HG03558 (cell line): ENCODE results near the gene BNC2.
"Not testable (repeated sequence)": the region's sequence is repeated elsewhere in the genome, so short reads cannot be mapped to it uniquely, and the experiment has no call there.

Source experiments
- ATAC-seq: cut with Tn5 transposase; IDR thresholded peaks from one replicate; pipeline ENCODE4 v1.9.1; 2021; ENCODE audit warnings: moderate number of reproducible peaks; ENCODE audit not compliant: unreplicated experiment; ENCODE audit errors: extremely low read depth

BNC2 gene

GRCh38 chr9:16561121-16561520 is 309.3 kb downstream of the BNC2 start:
- ATAC-seq: no peak

GRCh38 chr9:16559418-16560188 is 310.9 kb downstream of the BNC2 start:
- ATAC-seq: no peak

DNA sequence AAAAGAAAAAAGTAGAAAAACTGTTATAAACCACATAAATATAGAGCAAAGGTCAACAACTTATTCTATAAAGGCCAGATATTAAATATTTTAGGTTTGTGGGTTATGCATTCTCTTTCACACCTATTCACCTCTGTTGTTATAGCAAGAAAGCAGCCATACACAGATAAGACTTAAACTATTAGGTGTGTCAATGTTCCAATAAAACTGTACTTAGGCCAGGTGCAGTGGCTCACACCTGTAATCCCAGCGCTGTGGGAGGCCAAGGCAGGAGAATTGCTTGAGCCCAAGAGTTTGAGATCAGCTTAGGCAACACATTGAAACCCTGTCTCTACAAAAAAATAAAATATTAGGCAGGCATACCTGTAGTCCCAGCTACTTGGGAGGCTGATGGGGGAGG is 314.7 kb downstream of the BNC2 start:
- no peak for ATAC-seq

DNA sequence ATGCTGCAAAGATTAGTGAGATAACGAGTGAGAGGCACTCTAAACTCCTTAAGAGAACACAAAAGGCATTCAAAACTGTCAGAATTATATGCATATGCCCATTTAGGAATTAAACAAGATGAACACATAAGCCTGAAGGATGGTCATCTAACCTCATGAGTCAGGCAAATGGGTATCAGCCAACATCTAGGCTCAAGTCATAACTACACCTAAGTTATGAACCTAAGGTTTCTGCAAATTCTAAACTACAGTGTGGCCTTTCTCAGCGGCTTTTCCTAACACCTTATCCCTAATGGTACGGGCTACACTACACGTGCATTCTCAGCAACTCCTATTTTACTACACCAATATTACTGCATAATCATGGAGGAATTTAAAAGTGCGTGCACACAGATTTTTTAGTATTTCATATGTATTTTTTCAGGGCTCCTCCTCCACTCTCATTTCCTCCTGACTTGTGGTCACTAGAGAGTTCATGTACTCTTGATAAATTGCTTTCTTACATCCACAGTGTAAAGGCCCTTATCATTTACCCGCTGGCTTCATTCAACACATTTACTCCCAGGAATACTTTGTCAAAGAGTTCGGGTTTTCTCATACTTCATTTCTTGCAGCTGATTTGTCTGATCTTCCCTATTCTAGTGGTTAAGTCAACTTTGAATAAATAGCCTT is 316.5 kb downstream of the BNC2 start:
- no peak for ATAC-seq

GRCh38 chr9:16552252-16552651 is 318.2 kb downstream of the BNC2 start:
- ATAC-seq: no peak

DNA sequence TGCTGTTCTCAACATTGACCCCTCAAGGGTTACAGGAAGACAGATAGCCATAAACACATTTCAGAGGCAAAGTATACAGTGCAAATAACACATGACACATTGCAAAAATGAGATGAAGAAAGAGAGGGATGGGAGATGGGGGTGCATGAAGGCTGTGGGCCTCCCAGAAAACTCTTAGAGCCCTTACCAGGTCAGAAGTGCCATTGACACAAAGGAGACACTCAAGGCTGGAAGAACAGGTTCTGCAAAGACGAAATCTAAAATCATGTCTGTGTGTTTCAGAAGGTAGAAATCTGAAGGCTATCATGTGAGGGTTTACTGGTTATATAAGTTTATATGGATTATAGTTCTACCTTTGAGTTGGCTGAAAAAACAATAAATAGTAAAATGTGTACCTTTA is 318.8 kb downstream of the BNC2 start:
- ATAC-seq: no peak

DNA sequence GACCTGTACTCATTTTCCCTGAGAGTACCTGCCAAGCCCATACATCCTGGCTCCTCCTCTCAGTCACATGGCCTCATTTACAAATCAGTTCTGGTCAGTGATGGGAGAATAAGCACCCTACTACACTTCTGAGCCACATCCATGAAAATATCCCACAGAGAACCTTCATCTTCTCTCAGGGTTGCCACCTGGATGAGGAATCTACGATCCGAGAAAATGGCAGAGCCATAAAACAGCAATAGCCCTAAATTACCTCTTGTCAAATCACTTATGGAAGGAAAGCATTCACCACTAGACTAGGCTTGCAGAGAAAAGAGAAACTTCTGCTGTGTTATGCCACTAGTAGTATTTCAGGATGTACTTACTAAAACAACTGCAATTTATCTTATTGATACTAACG is 324.8 kb downstream of the BNC2 start:
- no peak for ATAC-seq

GRCh38 chr9:16544842-16545241 is 325.6 kb downstream of the BNC2 start:
- no peak for ATAC-seq

DNA sequence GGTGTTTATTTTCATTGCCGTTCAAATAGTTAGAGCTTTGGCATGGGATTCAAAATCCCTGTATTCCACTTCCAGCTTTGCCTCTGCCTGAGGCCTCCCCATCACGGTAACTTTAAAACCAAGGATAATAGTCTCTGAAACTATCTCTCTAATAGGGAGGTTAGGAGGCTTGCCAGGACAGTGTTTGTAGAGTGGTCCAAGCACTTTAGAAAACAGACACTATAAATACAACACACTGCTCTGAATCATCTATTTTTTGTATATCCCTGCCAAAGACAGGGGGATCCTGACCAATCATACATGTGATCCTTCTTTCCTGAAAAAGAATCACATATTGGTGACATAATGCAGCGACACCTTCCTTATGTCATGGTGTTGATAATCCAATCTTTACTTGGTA is 326.8 kb downstream of the BNC2 start:
- no peak for ATAC-seq

DNA sequence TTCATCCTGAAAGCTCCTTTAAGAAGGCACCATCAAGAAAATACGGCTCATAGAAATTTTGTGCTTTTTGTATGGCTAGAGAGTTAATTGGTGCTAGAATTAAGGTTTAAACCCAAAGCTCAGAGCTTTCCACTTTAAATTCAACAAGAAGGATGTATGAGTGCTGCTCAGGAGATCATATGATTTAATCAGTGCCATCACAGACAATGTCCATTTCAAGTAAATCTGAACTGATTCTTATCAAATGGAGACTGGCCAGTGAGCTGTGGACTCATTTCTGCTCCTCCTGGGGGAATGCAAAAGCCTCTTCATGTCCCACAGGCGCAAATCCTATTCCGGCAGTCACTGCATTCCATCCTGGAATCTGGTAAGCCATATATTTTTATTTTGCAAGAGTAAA is 327.2 kb downstream of the BNC2 start:
- no peak for ATAC-seq

DNA sequence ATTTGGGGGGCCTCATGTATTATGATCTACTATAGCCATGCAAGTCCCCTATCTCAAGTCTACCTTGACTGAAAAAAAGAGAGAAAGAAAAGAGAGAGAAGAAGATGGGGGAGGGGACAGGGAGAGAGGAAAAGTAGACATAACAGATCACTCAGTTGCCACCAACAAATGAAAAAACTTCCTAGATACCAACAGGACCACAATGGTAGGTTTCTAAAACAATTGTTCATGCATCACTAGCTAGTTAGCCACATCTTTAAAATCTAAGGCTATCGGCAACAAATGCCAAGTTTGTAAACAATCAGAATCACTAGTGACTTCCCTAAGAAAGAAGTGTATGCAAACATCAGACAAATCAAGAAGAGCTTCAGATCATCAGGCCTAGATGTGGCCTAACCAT is 328.2 kb downstream of the BNC2 start:
- no peak for ATAC-seq

GRCh38 chr9:16540743-16541613 is 329.5 kb downstream of the BNC2 start:
- no peak for ATAC-seq

- not testable (repeated sequence) for ATAC-seq
Measured at GRCh38 chr9:16539626-16540025, 330.8 kb downstream of the BNC2 start.

DNA sequence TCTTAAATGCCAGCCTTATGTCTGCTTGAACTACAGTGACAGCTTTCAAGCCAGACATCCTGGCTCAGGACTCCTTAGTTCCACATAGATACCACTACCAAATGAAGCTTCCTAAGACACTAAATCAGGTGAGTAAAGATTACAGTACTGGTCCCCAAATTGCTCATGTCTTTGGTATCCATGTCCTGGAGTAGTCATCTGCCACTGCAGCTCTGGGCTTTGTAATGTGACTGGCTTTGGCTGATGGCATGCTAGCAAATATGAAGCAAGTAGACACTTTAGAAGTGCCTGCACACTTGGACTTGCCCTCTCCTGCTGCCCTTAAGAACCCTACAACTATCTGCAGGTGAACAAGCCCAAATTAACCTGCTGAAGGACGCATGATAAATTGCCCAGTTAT is 334.9 kb downstream of the BNC2 start:
- no peak for ATAC-seq

DNA sequence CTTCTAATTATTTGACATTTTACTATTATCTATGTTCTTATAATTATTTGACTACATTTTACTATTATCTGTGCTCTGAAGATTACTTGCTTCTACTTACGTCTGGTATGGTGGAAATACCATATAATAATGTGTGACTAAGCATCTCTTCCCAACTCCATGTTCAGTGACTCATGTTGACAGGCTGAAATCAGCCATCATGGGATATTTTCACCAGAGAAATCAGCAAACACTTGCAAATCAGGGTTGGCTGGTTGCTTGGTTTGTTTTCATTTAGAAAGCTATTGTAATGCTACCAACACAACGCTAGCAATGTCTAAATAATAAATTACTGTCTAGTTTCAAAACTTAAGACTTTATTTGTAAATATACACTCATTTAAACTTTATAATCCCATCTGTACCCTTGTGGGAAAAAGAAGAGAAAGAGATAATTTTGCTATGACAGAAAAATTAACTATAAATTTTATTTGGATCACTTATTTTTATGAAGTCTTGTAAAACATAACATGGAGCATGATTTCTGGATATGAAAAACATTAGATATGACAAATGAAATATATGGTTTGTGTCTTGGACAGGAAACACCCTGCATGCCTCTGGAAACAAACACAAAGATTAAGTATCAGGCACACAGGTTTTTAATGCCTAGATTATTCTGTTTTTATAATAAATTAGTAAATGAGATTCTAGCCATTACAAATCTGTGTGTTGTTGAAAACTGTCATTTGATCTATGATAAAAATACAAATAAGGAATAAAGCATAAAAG is 337.6 kb downstream of the BNC2 start:
- no peak for ATAC-seq

- no peak for ATAC-seq
Measured at GRCh38 chr9:16532272-16532671, 338.2 kb downstream of the BNC2 start.

DNA sequence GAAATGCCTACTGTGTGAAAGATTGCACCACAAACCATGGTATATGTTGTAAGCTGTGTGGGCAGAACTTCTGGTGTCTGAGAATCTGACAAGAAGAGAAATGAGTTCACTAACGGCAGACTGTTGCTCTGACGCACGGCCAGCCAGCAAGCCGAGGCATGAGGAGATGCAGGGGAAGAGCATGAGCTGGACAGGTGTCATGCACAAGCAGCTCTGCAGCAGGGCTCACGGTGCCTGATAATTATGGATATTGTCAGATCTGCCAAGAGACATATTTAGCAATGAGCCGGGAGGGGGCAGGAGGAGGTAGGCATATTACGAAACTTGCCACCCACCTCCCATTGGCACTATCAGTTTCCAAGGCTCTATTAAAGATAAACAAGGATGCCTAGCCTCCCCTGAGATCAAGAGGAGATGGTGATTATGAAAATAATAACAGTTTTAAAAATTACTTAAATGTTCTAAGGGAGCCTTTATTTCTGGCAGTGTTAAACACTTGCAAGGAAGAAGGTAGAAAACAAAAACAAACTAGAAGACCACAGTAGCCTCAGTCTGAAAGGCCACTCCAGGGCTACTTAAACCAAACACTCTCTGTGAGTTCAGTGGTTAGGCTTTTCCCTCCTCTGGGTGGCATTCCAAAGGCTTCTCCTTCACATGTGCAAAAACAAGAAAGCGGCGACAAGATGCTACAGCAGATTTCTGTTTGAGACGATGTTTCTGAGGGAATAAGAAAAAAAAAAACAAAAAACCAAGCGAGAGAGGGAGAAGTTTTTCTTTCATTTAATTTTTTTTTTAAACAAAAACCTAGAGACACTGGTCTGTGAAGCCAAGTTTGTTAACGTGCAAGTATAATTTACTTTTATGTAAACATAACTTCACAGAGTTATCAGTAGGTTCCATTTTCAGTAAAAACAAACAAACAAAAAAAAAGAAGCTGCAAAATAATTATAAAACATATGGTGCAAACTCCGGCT is 339.5 kb downstream of the BNC2 start:
- no peak for ATAC-seq

- no peak for ATAC-seq
Measured at GRCh38 chr9:16527573-16527972, 342.9 kb downstream of the BNC2 start.

DNA sequence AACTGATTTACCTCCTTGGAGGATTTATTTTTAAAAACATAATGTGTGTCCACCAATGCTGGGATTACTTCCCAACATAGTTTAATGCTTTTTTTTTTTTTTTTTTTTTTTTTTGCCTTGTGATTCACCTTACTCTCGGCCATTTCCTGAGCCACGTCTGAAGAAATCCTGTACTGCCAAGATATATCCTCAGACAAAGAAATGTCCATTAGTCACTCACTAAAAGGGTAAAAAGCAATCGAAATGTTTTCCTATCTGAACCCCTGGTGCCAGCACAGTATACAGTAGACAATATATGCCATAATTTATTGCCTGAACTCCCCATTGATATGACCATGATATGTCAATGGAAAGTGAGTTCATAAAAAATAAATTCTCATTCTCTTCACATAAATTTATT is 344.1 kb downstream of the BNC2 start:
- no peak for ATAC-seq
